ENCODE data around the gene PCK1.

PCK1 gene

GRCh38 chr20:57594092-57594951 is 33.4 kb downstream of the PCK1 start:
- Mint-ChIP-seq H3K27me3 (ENCODE audit: low read depth, poor library complexity) (peaks cover 18% of the 10 kb centered on the region), H3K4me1 (peaks cover 30% of the 10 kb centered on the region), H3K36me3 (ENCODE audit: low read depth) (no peaks in the 10 kb centered on the region), H3K9me3 (no peaks in the 10 kb centered on the region), H3K27ac (no peak overlapping the region), H3K4me3 (no peak overlapping the region)
- TF ChIP-seq, protein P1, sequence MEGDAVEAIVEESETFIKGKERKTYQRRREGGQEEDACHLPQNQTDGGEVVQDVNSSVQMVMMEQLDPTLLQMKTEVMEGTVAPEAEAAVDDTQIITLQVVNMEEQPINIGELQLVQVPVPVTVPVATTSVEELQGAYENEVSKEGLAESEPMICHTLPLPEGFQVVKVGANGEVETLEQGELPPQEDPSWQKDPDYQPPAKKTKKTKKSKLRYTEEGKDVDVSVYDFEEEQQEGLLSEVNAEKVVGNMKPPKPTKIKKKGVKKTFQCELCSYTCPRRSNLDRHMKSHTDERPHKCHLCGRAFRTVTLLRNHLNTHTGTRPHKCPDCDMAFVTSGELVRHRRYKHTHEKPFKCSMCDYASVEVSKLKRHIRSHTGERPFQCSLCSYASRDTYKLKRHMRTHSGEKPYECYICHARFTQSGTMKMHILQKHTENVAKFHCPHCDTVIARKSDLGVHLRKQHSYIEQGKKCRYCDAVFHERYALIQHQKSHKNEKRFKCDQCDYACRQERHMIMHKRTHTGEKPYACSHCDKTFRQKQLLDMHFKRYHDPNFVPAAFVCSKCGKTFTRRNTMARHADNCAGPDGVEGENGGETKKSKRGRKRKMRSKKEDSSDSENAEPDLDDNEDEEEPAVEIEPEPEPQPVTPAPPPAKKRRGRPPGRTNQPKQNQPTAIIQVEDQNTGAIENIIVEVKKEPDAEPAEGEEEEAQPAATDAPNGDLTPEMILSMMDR (IDR thresholded peaks at IDR 0.05): peak; percentile 87
- DNase-seq: peak; percentile 84

GRCh38 chr20:57595041-57596030 is 34.4 kb downstream of the PCK1 start:
- no peak for DNase-seq
- Mint-ChIP-seq H3K4me1 (peaks cover 30% of the 10 kb centered on the region), H3K36me3 (ENCODE audit: low read depth) (no peaks in the 10 kb centered on the region), H3K27ac (no peak overlapping the region), H3K27me3 (ENCODE audit: low read depth, poor library complexity) (peaks cover 18% of the 10 kb centered on the region), H3K4me3 (no peak overlapping the region), H3K9me3 (no peaks in the 10 kb centered on the region)
- TF ChIP-seq, protein P1 (IDR thresholded peaks at IDR 0.05): no peak

DNA sequence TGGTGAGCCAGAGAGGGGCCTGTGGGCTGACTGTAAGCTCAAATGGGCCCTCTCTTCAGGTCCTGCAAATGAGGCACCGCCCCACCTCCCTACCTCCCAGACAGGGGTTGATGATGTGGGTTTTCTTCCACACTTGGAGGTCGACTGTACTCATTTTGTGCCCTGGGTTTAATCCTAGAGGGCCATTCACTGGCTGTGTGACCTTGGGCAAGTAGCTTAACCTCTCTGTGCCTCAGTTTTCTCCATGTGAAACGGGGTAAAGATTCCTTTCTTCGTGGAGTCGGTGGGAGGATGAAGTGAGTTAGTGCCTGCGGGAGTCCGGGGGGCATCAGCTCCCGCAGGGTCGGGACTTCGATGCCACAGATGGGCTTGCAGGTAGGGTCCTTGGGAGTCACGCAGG is 35.4 kb downstream of the PCK1 start:
- H3K4me3 Mint-ChIP-seq: no peak overlapping the region
- no peak overlapping the region for H3K27ac Mint-ChIP-seq
- peaks cover 22% of the 10 kb centered on the region for H3K27me3 Mint-ChIP-seq (ENCODE audit: low read depth, poor library complexity)
- peaks cover 26% of the 10 kb centered on the region for H3K4me1 Mint-ChIP-seq
- no peaks in the 10 kb centered on the region for H3K36me3 Mint-ChIP-seq (ENCODE audit: low read depth)
- no peak for DNase-seq
- TF ChIP-seq, protein P1 (IDR thresholded peaks at IDR 0.05): no peak
- H3K9me3 Mint-ChIP-seq: no peaks in the 10 kb centered on the region

DNA sequence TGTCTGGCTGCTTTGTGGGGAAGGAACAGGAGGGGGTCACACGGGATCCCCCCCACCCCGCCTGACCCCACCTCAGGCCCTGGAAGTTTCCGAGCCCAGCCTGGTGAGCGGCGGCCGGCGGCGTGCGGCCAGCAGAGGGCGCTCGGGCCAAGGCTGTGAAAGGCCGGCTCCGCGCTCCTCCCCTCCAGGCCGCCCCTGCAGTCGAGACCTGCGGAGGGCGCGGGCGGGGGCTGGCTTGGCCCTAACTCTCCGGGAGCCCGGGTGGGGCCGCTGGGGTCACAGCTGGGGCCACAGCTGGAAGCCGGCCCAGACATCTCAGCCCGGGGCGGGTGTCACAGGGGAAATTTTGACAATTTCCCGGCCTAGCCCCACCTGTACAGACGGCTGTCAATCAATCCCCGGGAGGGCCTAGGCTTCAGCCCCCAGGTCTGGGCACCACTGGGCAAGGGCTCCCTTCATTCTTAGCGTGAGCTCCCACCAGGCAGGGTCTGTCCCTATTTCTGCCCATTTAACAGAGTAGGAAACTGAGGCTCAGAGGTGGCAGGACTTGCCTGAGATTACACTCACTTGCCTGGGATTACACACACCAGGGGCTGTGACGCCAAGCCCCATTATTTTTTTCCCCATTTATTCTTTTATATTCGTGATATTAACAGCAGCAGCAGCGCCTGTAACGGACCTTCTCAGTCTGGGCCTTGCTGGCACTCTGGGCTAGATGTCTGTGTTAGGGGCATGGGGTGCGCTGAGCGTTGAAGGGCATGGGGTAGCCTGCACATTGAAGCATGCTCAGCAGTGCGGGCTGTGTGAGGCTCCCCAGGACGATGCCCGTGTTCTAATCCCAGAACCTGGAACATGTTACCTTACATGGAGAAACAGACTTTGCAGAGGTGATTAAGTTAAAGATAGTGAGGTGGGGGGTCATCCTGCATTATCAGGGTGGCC is 36.4 kb downstream of the PCK1 start:
- Mint-ChIP-seq H3K4me3 (no peak overlapping the region), H3K27me3 (ENCODE audit: low read depth, poor library complexity) (peaks cover 26% of the 10 kb centered on the region), H3K36me3 (ENCODE audit: low read depth) (no peaks in the 10 kb centered on the region), H3K9me3 (no peaks in the 10 kb centered on the region), H3K27ac (no peak overlapping the region), H3K4me1 (peaks cover 21% of the 10 kb centered on the region)
- DNase-seq: peak; percentile 91
- TF ChIP-seq, protein P1 (IDR thresholded peaks at IDR 0.05): peak; percentile 93

DNA sequence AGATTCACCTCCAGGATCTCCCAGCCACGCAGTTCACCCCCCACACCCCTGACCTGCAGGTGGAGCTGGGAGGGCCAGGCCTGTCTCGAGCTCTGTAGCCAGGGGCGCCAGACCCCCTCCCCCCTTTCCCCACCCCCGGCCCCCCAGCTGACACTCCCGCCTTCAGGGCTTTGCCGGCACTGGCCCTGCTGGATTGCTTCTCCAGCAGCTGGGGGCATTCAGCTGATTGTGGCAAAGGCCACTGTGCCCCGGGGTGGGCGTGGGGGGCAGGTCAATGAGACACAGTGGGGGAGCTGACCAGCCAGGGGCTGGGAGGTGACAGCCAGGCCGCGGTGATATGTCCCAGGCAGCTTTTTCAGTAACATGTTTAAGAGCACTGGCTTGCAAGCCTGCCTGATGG is 37.1 kb downstream of the PCK1 start:
- H3K4me3 Mint-ChIP-seq: no peak overlapping the region
- no peaks in the 10 kb centered on the region for H3K36me3 Mint-ChIP-seq (ENCODE audit: low read depth)
- no peaks in the 10 kb centered on the region for H3K9me3 Mint-ChIP-seq
- H3K27me3 Mint-ChIP-seq (ENCODE audit: low read depth, poor library complexity): peaks cover 26% of the 10 kb centered on the region
- peaks cover 21% of the 10 kb centered on the region for H3K4me1 Mint-ChIP-seq
- TF ChIP-seq, protein P1 (IDR thresholded peaks at IDR 0.05): no peak
- no peak for DNase-seq
- no peak overlapping the region for H3K27ac Mint-ChIP-seq
